Mucosa of rectum (tissue), 2 donors: ENCODE results near the gene ZNF648.

ENCODE experiments used
- H3K27ac ChIP-seq, 2 donors: one replicate each; pipeline ENCODE4 v1.7.0; 2013; ENCODE audit warnings: inconsistent platforms in 2 of 2, low read depth in 2 of 2, low read length in 2 of 2
- H3K27me3 ChIP-seq, 2 donors: one replicate each; pipeline ENCODE4 v1.7.0; 2013; ENCODE audit warnings: low read length in 2 of 2; ENCODE audit not compliant: control insufficient read depth in 2 of 2, insufficient read depth in 2 of 2
- H3K36me3 ChIP-seq, 2 donors: one replicate each; pipeline ENCODE4 v1.7.0; 2013; ENCODE audit warnings: low read length in 2 of 2; ENCODE audit not compliant: control insufficient read depth in 2 of 2, insufficient read depth in 2 of 2
- H3K4me1 ChIP-seq, 2 donors: one replicate each; pipeline ENCODE4 v1.7.0; 2013; ENCODE audit warnings: low read length in 2 of 2, mild to moderate bottlenecking in 1 of 2; ENCODE audit not compliant: control insufficient read depth in 2 of 2, insufficient read depth in 2 of 2
- H3K4me3 ChIP-seq, 2 donors: one replicate each; pipeline ENCODE4 v1.7.0; 2013; ENCODE audit warnings: low read length in 2 of 2
- H3K9ac ChIP-seq, 2 donors: one replicate each; pipeline ENCODE4 v1.7.0; 2013; ENCODE audit warnings: low read length in 2 of 2, low read depth in 1 of 2, mild to moderate bottlenecking in 1 of 2
- H3K9me3 ChIP-seq, 2 donors: one replicate each; pipeline ENCODE4 v1.7.0; 2013; ENCODE audit warnings: low read length in 2 of 2; ENCODE audit not compliant: control insufficient read depth in 2 of 2
- donor health status: healthy.
- donor health status: Normal muscosa, but diverticular disease.

Gene ZNF648

GRCh38 chr1:182080955-182081582, 19.6 kb upstream of the ZNF648 start:
- Histone ChIP-seq H3K9ac (no peak overlapping the region), H3K27ac (no peak overlapping the region)

GRCh38 chr1:182080040-182080439, 18.5 kb upstream of the ZNF648 start:
- no peaks in the 10 kb centered on the region for H3K36me3 ChIP-seq
- no peaks in the 10 kb centered on the region for H3K9me3 ChIP-seq
- no peak overlapping the region for H3K4me3 ChIP-seq
- peaks cover 4 to 10% of the 10 kb centered on the region in 2 donors for H3K4me1 ChIP-seq
- H3K27me3 ChIP-seq, result no peaks in the 10 kb centered on the region
- no peak overlapping the region for H3K9ac ChIP-seq
- no peak overlapping the region for H3K27ac ChIP-seq

More at GRCh38 chr1:182080955-182081582, 19.6 kb upstream of the ZNF648 start:
- Histone ChIP-seq H3K27me3 (no peaks in the 10 kb centered on the region), H3K9me3 (no peaks in the 10 kb centered on the region), H3K4me3 (no peak overlapping the region), H3K4me1 (peaks cover 4 to 10% of the 10 kb centered on the region in 2 donors), H3K36me3 (no peaks in the 10 kb centered on the region)

- Histone ChIP-seq H3K4me1 (no peaks in the 10 kb centered on the region), H3K27ac (no peak overlapping the region), H3K36me3 (no peaks in the 10 kb centered on the region), H3K27me3 (peaks cover 0 to 9% of the 10 kb centered on the region in 2 donors), H3K4me3 (no peak overlapping the region), H3K9ac (no peak overlapping the region), H3K9me3 (no peaks in the 10 kb centered on the region)
These were observed 10.4 kb upstream of the ZNF648 start for GRCh38 chr1:182071924-182072323.

GRCh38 chr1:182069028-182069466, 7.5 kb upstream of the ZNF648 start:
- Histone ChIP-seq H3K9ac (no peak overlapping the region), H3K27ac (no peak overlapping the region), H3K27me3 (peaks cover 0 to 8% of the 10 kb centered on the region in 2 donors), H3K4me1 (no peaks in the 10 kb centered on the region), H3K36me3 (no peaks in the 10 kb centered on the region), H3K4me3 (no peak overlapping the region), H3K9me3 (no peaks in the 10 kb centered on the region)

- Histone ChIP-seq H3K9ac (no peak overlapping the region), H3K4me3 (no peak overlapping the region), H3K27ac (no peak overlapping the region), H3K4me1 (no peaks in the 10 kb centered on the region), H3K9me3 (no peaks in the 10 kb centered on the region), H3K27me3 (peaks cover 0 to 6% of the 10 kb centered on the region in 2 donors), H3K36me3 (no peaks in the 10 kb centered on the region)
These were observed 5.4 kb upstream of the ZNF648 start for GRCh38 chr1:182066934-182067333.

- Histone ChIP-seq H3K27me3 (peaks cover 0 to 6% of the 10 kb centered on the region in 2 donors), H3K4me3 (no peak overlapping the region), H3K4me1 (no peaks in the 10 kb centered on the region), H3K9ac (no peak overlapping the region), H3K27ac (no peak overlapping the region), H3K36me3 (no peaks in the 10 kb centered on the region), H3K9me3 (no peaks in the 10 kb centered on the region)
These were observed 3.8 kb upstream of the ZNF648 start for GRCh38 chr1:182065126-182065845.

- Histone ChIP-seq H3K9ac (no peak overlapping the region), H3K4me3 (no peak overlapping the region), H3K27ac (no peak overlapping the region), H3K27me3 (peaks cover 0 to 6% of the 10 kb centered on the region in 2 donors), H3K9me3 (no peaks in the 10 kb centered on the region), H3K36me3 (no peaks in the 10 kb centered on the region), H3K4me1 (no peaks in the 10 kb centered on the region)
These were observed 3.1 kb upstream of the ZNF648 start for GRCh38 chr1:182064611-182065010.

GRCh38 chr1:182062223-182062622, 711 bp upstream of the ZNF648 start:
- H3K4me1 ChIP-seq, result no peaks in the 10 kb centered on the region
- H3K27ac ChIP-seq, result no peak overlapping the region
- no peaks in the 10 kb centered on the region for H3K36me3 ChIP-seq
- H3K4me3 ChIP-seq, result no peak overlapping the region
- no peak overlapping the region for H3K9ac ChIP-seq
- peaks cover 0 to 7% of the 10 kb centered on the region in 2 donors for H3K27me3 ChIP-seq
- no peaks in the 10 kb centered on the region for H3K9me3 ChIP-seq

- no peaks in the 10 kb centered on the region for H3K36me3 ChIP-seq
- H3K27me3 ChIP-seq, result peaks cover 0 to 5% of the 10 kb centered on the region in 2 donors
- no peak overlapping the region for H3K4me3 ChIP-seq
- no peaks in the 10 kb centered on the region for H3K9me3 ChIP-seq
- H3K4me1 ChIP-seq, result no peaks in the 10 kb centered on the region
- no peak overlapping the region for H3K9ac ChIP-seq
- H3K27ac ChIP-seq, result no peak overlapping the region
These were observed 635 bp downstream of the ZNF648 start for GRCh38 chr1:182060877-182061276.

- Histone ChIP-seq H3K4me1 (no peaks in the 10 kb centered on the region), H3K27ac (no peak overlapping the region), H3K9ac (no peak overlapping the region), H3K4me3 (no peak overlapping the region), H3K36me3 (no peaks in the 10 kb centered on the region), H3K9me3 (no peaks in the 10 kb centered on the region), H3K27me3 (peaks cover 0 to 5% of the 10 kb centered on the region in 2 donors)
These were observed 1.6 kb downstream of the ZNF648 start for GRCh38 chr1:182059936-182060335.
